Ovary (tissue), 3 donors: ENCODE measurements around the gene GORASP2.

Experiments
- EP300 ChIP-seq: sonication (generic); formaldehyde crosslinking; IDR thresholded peaks from one replicate; pipeline ENCODE4 v1.6.1; 2017; ENCODE audit warnings: antibody characterized with exemption
- TF ChIP-seq, protein P1 (sequence below), 3 donors: fragments of 450-650 bp in 2 of 3; fragments of 200-600 bp in 1 of 3; IDR thresholded peaks; one replicate each; pipeline versions ENCODE4 v1.5.1 to v1.8.0; 2016 to 2022; ENCODE audit warnings: antibody characterized with exemption in 3 of 3, mild to moderate bottlenecking in 1 of 3
- donor health status: DM: no; HTN: no; CAD: no.

DNA sequence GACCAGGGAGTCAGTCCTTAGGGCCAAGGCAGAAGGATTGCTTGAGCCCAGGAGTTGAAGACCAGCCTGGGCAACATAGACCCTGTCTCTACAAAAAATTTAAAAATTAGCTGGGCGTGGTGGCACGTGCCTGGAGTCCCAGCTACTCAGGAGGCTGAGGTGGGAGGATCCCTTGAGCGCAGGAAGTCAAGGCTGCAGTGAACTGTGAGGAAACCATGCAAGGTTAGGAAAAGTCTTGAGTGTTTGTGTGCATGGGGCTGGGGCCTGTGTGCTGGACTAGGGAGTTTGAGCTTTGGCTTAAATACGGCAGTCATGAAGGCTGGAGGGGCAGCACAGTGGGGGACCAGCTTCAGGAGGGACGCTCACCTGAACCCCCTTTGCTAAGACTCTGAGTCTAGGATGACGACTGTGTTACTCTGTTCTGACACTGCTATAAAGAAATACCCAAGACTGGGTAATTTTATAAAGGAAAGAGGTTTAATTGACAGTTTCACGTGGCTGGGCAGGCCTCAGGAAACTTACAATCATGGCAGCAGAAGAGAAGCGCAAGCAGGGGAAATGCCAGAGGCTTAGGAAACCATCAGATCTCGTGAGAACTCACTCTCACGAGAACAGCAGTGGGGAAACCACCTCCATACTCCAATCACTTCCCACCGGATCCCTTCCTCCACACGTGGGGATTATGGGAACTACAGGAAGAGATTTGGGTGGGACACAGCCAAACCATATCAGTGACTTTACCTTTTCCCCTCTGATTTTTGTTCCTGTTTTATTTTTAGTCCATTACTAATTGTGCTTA lies 39.4 kb downstream of the GORASP2 start:
- TF ChIP-seq, protein P1, sequence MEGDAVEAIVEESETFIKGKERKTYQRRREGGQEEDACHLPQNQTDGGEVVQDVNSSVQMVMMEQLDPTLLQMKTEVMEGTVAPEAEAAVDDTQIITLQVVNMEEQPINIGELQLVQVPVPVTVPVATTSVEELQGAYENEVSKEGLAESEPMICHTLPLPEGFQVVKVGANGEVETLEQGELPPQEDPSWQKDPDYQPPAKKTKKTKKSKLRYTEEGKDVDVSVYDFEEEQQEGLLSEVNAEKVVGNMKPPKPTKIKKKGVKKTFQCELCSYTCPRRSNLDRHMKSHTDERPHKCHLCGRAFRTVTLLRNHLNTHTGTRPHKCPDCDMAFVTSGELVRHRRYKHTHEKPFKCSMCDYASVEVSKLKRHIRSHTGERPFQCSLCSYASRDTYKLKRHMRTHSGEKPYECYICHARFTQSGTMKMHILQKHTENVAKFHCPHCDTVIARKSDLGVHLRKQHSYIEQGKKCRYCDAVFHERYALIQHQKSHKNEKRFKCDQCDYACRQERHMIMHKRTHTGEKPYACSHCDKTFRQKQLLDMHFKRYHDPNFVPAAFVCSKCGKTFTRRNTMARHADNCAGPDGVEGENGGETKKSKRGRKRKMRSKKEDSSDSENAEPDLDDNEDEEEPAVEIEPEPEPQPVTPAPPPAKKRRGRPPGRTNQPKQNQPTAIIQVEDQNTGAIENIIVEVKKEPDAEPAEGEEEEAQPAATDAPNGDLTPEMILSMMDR (IDR thresholded peaks at IDR 0.05), result no peak
- TF ChIP-seq EP300, result no peak
